Stomach smooth muscle (tissue), 2 donors: ENCODE data around the gene RFX1.
"Not testable (repeated sequence)": the region's sequence is repeated elsewhere in the genome, so short reads cannot be mapped to it uniquely, and the experiment has no call there.

Experiments
- H3K27ac ChIP-seq: one replicate; pipeline ENCODE4 v1.7.0; 2013; ENCODE audit warnings: mild to moderate bottlenecking, low read length, inconsistent platforms
- H3K27me3 ChIP-seq, 2 donors: one replicate each; pipeline ENCODE4 v1.7.0; 2013; ENCODE audit warnings: low read length in 2 of 2; ENCODE audit not compliant: insufficient read depth in 2 of 2, control insufficient read depth in 1 of 2
- H3K36me3 ChIP-seq, 2 donors: one replicate each; pipeline ENCODE4 v1.7.0; 2013; ENCODE audit warnings: low read length in 2 of 2; ENCODE audit not compliant: control insufficient read depth in 2 of 2, insufficient read depth in 2 of 2
- H3K4me1 ChIP-seq: one replicate; pipeline ENCODE4 v1.7.0; 2013; ENCODE audit warnings: low read length; ENCODE audit not compliant: control insufficient read depth, insufficient read depth
- H3K4me3 ChIP-seq, 2 donors: one replicate each; pipeline ENCODE4 v1.7.0; 2013; ENCODE audit warnings: low read length in 2 of 2
- H3K9ac ChIP-seq, 2 donors: one replicate each; pipeline ENCODE4 v1.7.0; 2013; ENCODE audit warnings: low read length in 2 of 2, mild to moderate bottlenecking in 1 of 2
- H3K9me3 ChIP-seq, 2 donors: one replicate each; pipeline ENCODE4 v1.7.0; 2013; ENCODE audit warnings: low read length in 2 of 2; ENCODE audit not compliant: control insufficient read depth in 2 of 2
- donor health status: healthy.
- donor health status: Pancreatic carcinoma.

The RFX1 gene

GRCh38 chr19:14006085-14006765 is at the start of gene RFX1:
Gene RFX1, minus strand, starts transcription at chr19:14006320. Its CDS starts 12,477 bp downstream, at chr19:13993843.
- H3K27me3 ChIP-seq = no peaks in the 10 kb centered on the region
- H3K9me3 ChIP-seq = no peaks in the 10 kb centered on the region
- no peaks in the 10 kb centered on the region for H3K36me3 ChIP-seq
- H3K9ac ChIP-seq = peak within 1 kb of the TSS; percentile 98 to 100
- peaks cover 25% of the 10 kb centered on the region for H3K4me1 ChIP-seq
- H3K27ac ChIP-seq = peak within 1 kb of the TSS; percentile 98
- peak within 1 kb of the TSS; percentile 89 to 94 for H3K4me3 ChIP-seq

- Histone ChIP-seq H3K36me3 (no peaks in the 10 kb centered on the region), H3K4me1 (peaks cover 5% of the 10 kb centered on the region), H3K27ac (no peak overlapping the region), H3K4me3 (no peak overlapping the region), H3K9me3 (peaks cover 0 to 6% of the 10 kb centered on the region in 2 donors), H3K27me3 (peaks cover 22 to 24% of the 10 kb centered on the region in 2 donors), H3K9ac (no peak overlapping the region)
These were observed 49.3 kb upstream of the RFX1 start for GRCh38 chr19:14055396-14055795.

- peaks cover 0 to 6% of the 10 kb centered on the region in 2 donors for H3K9me3 ChIP-seq
- no peak overlapping the region for H3K27ac ChIP-seq
- no peaks in the 10 kb centered on the region for H3K36me3 ChIP-seq
- no peak overlapping the region for H3K9ac ChIP-seq
- H3K27me3 ChIP-seq = peaks cover 17 to 21% of the 10 kb centered on the region in 2 donors
- H3K4me1 ChIP-seq = peaks cover 5% of the 10 kb centered on the region
- H3K4me3 ChIP-seq = no peak overlapping the region
These were observed 48.6 kb upstream of the RFX1 start for GRCh38 chr19:14054721-14055120.

- Histone ChIP-seq H3K27me3 (peaks cover 11 to 15% of the 10 kb centered on the region in 2 donors), H3K27ac (no peak overlapping the region), H3K36me3 (no peaks in the 10 kb centered on the region), H3K4me1 (peaks cover 5% of the 10 kb centered on the region), H3K4me3 (no peak overlapping the region), H3K9me3 (peaks cover 0 to 6% of the 10 kb centered on the region in 2 donors), H3K9ac (no peak overlapping the region)
These were observed 48.0 kb upstream of the RFX1 start for GRCh38 chr19:14054099-14054498.

- no peak overlapping the region for H3K9ac ChIP-seq
- no peaks in the 10 kb centered on the region for H3K36me3 ChIP-seq
- H3K4me1 ChIP-seq = peaks cover 5% of the 10 kb centered on the region
- H3K27ac ChIP-seq = no peak overlapping the region
- peaks cover 5 to 9% of the 10 kb centered on the region in 2 donors for H3K27me3 ChIP-seq
- H3K4me3 ChIP-seq = no peak overlapping the region
- H3K9me3 ChIP-seq = peaks cover 0 to 9% of the 10 kb centered on the region in 2 donors
These were observed 47.4 kb upstream of the RFX1 start for GRCh38 chr19:14053500-14053899.

GRCh38 chr19:14053032-14053431 is 46.9 kb upstream of the RFX1 start:
- H3K36me3 ChIP-seq = no peaks in the 10 kb centered on the region
- no peak overlapping the region for H3K27ac ChIP-seq
- no peak overlapping the region for H3K9ac ChIP-seq
- H3K4me1 ChIP-seq = peaks cover 4% of the 10 kb centered on the region
- H3K9me3 ChIP-seq = peaks cover 0 to 10% of the 10 kb centered on the region in 2 donors
- peaks cover under 1 to 4% of the 10 kb centered on the region in 2 donors for H3K27me3 ChIP-seq
- H3K4me3 ChIP-seq = no peak overlapping the region

- H3K27me3 ChIP-seq = no peaks in the 10 kb centered on the region
- peaks cover 0 to 10% of the 10 kb centered on the region in 2 donors for H3K9me3 ChIP-seq
- H3K27ac ChIP-seq = no peak overlapping the region
- no peak overlapping the region for H3K9ac ChIP-seq
- H3K4me3 ChIP-seq = no peak overlapping the region
- no peaks in the 10 kb centered on the region for H3K36me3 ChIP-seq
- no peaks in the 10 kb centered on the region for H3K4me1 ChIP-seq
These were observed 46.4 kb upstream of the RFX1 start for GRCh38 chr19:14052470-14052869.

GRCh38 chr19:14051980-14052379 is 45.9 kb upstream of the RFX1 start:
- Histone ChIP-seq H3K9ac (no peak overlapping the region), H3K4me1 (no peaks in the 10 kb centered on the region), H3K9me3 (peaks cover 0 to 10% of the 10 kb centered on the region in 2 donors), H3K27me3 (no peaks in the 10 kb centered on the region), H3K4me3 (no peak overlapping the region), H3K36me3 (no peaks in the 10 kb centered on the region), H3K27ac (no peak overlapping the region)

GRCh38 chr19:14050961-14051360 is 44.8 kb upstream of the RFX1 start:
- not testable (repeated sequence) for H3K27me3 ChIP-seq, H3K9ac ChIP-seq, H3K4me3 ChIP-seq, H3K27ac ChIP-seq, H3K36me3 ChIP-seq, H3K4me1 ChIP-seq, H3K9me3 ChIP-seq

- H3K9ac ChIP-seq = no peak overlapping the region
- H3K27me3 ChIP-seq = no peaks in the 10 kb centered on the region
- H3K36me3 ChIP-seq = no peaks in the 10 kb centered on the region
- no peaks in the 10 kb centered on the region for H3K4me1 ChIP-seq
- H3K27ac ChIP-seq = no peak overlapping the region
- peaks cover 0 to 10% of the 10 kb centered on the region in 2 donors for H3K9me3 ChIP-seq
- no peak overlapping the region for H3K4me3 ChIP-seq
These were observed 44.4 kb upstream of the RFX1 start for GRCh38 chr19:14050512-14050911.

GRCh38 chr19:14048443-14049153 is 42.5 kb upstream of the RFX1 start:
- no peaks in the 10 kb centered on the region for H3K36me3 ChIP-seq
- no peaks in the 10 kb centered on the region for H3K27me3 ChIP-seq
- H3K9ac ChIP-seq = no peak overlapping the region
- H3K27ac ChIP-seq = no peak overlapping the region
- H3K9me3 ChIP-seq = peaks cover 0 to 10% of the 10 kb centered on the region in 2 donors
- H3K4me1 ChIP-seq = no peaks in the 10 kb centered on the region
- H3K4me3 ChIP-seq = no peak overlapping the region
